Kidney epithelial cell (primary cell): ENCODE results near the gene METTL1. TPM values are rescaled to one million over a fixed set of nuclear protein-coding genes. Genes with fewer than 3 reads are reported as not detected.

Source experiments
- DNase-seq: peaks from one replicate; pipeline ENCODE4 v3.0.0-alpha.2; 2010; ENCODE audit warnings: low read depth
- H3K27me3 ChIP-seq: 2 replicates; pipeline ENCODE4 v1.6.0; 2011; ENCODE audit warnings: low read length; ENCODE audit not compliant: control insufficient read depth, insufficient read depth
- H3K36me3 ChIP-seq: 2 replicates; pipeline ENCODE4 v1.5.1; 2011; ENCODE audit warnings: low read length; ENCODE audit not compliant: control insufficient read depth, insufficient read depth
- H3K4me3 ChIP-seq: 2 replicates; pipeline ENCODE4 v1.5.1; 2011; ENCODE audit warnings: low read depth, mild to moderate bottlenecking, control low read depth, low read length
- total RNA-seq: library from RNA; depleted of rRNA; stranded (reverse); fragments of >200 nt; gene quantifications from 2 replicates; pipeline ENCODE4 v1.2.3, GENCODE V29; 2015
- TF ChIP-seq, protein P1 (sequence below): IDR thresholded peaks from 2 replicates; pipeline ENCODE4 v1.5.1; 2011; ENCODE audit warnings: mild to moderate bottlenecking, moderate library complexity, low read length, control low read depth, inconsistent platforms; ENCODE audit not compliant: insufficient read depth, poor library complexity, severe bottlenecking

METTL1 gene
- total RNA-seq, 1 donor from 2014 or later, result 20.3 TPM

DNA sequence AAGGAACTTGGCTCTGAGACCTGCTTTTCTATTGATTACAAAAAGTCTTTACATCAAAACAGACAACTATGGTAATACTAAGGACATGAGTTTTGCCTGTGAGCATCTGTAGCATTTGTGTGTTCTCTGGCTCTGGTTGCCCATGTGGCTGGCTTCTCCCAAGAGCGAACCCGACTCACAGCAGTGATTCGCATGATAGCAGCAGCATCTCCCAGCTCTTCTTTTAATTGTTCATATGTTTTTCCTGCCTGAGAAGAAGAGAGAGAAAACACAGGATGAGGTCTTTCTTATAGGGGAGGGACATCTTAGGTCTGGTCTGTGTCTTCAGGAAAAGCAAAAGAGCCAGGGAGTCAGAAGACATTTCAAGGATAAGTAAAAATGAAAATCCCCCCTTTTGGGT is 29.1 kb upstream of the METTL1 start:
- no peak for DNase-seq
- TF ChIP-seq, protein P1, sequence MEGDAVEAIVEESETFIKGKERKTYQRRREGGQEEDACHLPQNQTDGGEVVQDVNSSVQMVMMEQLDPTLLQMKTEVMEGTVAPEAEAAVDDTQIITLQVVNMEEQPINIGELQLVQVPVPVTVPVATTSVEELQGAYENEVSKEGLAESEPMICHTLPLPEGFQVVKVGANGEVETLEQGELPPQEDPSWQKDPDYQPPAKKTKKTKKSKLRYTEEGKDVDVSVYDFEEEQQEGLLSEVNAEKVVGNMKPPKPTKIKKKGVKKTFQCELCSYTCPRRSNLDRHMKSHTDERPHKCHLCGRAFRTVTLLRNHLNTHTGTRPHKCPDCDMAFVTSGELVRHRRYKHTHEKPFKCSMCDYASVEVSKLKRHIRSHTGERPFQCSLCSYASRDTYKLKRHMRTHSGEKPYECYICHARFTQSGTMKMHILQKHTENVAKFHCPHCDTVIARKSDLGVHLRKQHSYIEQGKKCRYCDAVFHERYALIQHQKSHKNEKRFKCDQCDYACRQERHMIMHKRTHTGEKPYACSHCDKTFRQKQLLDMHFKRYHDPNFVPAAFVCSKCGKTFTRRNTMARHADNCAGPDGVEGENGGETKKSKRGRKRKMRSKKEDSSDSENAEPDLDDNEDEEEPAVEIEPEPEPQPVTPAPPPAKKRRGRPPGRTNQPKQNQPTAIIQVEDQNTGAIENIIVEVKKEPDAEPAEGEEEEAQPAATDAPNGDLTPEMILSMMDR, result no peak
- Histone ChIP-seq H3K36me3 (no peaks in the 10 kb centered on the region), H3K4me3 (no peak overlapping the region), H3K27me3 (no peaks in the 10 kb centered on the region)

DNA sequence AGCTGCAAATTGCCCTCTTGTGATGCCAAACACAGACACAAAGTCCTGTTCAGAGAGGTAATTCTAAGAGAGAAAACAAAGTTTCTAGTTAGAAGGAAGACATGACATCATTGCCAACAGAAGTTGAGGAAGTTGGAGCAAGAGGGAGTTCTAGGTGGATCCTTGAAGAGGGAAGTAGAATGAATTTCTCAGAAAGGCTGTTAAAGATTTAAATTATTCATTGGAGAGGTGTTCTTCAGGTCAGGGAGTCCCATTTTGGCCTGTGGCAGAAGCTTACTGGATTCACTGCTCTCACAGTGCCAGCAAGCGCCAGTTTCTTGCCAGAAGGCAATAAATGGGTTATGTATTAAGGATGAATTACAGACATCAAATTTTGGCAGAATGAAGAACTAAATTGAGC is 26.0 kb upstream of the METTL1 start:
- no peak overlapping the region for H3K4me3 ChIP-seq
- TF ChIP-seq, protein P1, result no peak
- no peak for DNase-seq
- H3K27me3 ChIP-seq, result no peaks in the 10 kb centered on the region
- no peaks in the 10 kb centered on the region for H3K36me3 ChIP-seq

DNA sequence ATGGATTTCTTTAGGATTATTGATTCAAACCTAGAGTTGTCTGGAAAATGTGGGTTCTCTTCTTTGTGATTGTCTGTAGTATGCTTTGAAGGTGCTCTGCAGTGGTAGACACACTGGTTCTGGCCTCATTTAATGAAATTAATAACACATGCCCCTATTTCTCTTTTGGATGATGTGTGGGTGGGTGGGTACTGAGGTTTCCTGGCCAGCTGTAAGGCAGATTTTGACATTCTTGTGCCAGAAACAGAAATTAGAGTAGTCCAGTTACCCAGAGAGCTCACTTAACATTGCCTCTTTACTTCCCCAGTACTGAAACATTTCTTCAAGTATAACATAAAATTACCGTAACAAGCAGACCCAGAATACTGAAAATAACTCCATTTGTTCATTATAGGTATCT is 25.1 kb upstream of the METTL1 start:
- Histone ChIP-seq H3K36me3 (no peaks in the 10 kb centered on the region), H3K4me3 (no peak overlapping the region), H3K27me3 (no peaks in the 10 kb centered on the region)
- TF ChIP-seq, protein P1, result no peak
- no peak for DNase-seq

DNA sequence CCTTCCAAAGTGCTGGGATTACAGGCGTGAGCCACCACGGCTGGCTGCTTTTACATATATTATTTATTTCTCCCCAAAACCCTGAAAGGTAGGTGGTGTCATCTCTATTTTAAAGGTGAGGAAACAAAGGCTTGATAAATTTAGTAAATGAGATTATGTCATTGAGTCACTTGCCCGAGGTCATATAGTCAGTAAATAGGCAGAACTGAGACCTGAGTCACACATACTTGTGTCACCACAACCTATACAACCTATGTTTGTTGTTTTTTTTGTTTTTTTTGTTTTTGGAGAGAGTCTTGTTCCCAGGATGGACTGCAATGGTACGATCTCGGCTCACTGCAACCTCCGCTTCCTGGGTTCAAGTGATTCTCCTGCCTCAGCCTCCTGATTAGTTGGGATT is 23.4 kb upstream of the METTL1 start:
- TF ChIP-seq, protein P1, result no peak
- H3K27me3 ChIP-seq, result no peaks in the 10 kb centered on the region
- H3K4me3 ChIP-seq, result no peak overlapping the region
- DNase-seq, result no peak
- H3K36me3 ChIP-seq, result no peaks in the 10 kb centered on the region

DNA sequence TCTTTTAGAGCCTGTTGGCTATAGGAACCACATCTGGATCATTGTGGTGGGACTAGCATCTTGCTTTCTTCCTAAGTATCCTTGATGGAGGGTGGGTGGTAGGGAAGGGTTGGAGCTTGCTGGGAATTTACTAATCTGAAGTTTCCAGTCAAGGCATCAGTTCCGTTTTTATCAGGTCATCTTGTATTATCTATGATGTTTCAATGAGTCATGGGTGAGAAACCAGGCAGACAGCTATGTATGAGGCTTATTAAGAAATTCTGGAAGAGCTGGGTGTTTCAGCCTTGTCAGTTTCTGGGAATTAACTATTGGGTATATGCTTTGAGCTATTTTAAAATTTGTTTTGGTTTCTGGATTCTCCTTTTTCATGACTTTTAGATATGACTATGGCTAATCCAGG is 22.0 kb upstream of the METTL1 start:
- no peak overlapping the region for H3K4me3 ChIP-seq
- no peaks in the 10 kb centered on the region for H3K36me3 ChIP-seq
- TF ChIP-seq, protein P1, result no peak
- DNase-seq, result no peak
- H3K27me3 ChIP-seq, result no peaks in the 10 kb centered on the region

DNA sequence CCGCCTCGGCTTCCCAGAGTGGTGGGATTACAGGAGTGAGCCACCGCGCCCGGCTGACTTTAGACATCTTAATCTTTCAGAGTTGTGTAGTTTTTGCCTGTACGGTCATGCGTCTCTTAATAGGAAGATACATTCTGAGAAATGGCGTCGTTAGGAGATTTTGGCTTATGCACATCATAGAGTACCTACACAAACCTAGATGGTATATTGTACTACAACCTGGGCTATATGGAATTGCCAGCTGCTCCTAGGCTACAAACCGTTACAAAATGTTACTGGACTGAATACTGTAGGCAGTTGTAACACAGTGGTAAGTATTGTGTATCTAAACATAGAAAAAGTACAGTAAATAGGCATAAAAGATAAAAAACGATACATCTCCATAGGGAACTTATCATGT is 12.0 kb upstream of the METTL1 start:
- Histone ChIP-seq H3K27me3 (no peaks in the 10 kb centered on the region), H3K36me3 (peaks cover 2% of the 10 kb centered on the region), H3K4me3 (no peak overlapping the region)
- TF ChIP-seq, protein P1, result no peak
- no peak for DNase-seq
